ENCODE results near the gene PCDH18.

- TF ChIP-seq CTCF (conservative IDR thresholded peaks at IDR 0.05; ENCODE audit: low read length) (no peak), EZH2phosphoT487 (IDR thresholded peaks at IDR 0.05; ENCODE audit: borderline replicate concordance) (no peak)
Measured at GRCh38 chr4:137558951-137559350, 26.7 kb upstream of the PCDH18 start.

Data from Loucy (cell line).